GM12873 (cell line): ENCODE measurements around the gene TIMM44.

Experiments
- TF ChIP-seq, protein P1 (sequence below): IDR thresholded peaks from 2 replicates; pipeline ENCODE4 v1.5.1; 2012; ENCODE audit warnings: low read depth, mild to moderate bottlenecking, moderate library complexity, low read length, control low read depth; ENCODE audit not compliant: insufficient read depth; ENCODE audit errors: missing control alignments

TIMM44 gene

DNA sequence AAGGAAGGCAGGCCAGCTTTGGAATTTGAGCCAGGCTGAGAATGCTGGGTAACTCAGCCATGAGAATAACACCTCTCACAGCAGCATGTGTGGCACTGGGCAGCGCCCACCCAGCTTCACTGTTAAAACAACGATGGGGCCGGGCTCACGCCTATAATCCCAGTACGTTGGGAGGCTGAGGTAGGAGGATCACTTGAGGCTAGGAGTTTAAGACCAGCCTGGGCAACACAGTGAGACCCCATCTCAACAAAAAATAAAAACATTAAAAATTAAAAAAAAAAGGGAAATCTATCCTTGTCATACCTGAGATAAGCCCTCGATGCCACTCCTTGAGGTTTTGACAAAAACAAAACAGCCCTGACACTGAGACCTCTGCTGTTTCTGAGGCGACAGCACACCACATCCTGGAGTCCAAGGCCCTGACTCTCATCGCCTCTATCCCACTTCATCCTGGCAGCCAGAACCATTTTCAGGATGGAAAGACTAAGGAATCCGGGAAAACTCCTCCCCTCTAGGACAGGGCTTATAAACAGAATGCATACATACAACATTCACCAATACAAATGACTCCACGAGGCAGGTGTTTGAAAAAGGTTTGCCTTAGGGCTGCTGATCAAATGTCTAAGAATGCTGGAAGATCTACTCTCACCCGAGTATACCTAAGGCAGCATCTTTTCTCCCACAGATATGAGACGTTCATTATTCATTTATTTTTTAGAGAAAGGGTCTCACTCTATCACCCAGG lies 22.6 kb upstream of the TIMM44 start:
- TF ChIP-seq, protein P1, sequence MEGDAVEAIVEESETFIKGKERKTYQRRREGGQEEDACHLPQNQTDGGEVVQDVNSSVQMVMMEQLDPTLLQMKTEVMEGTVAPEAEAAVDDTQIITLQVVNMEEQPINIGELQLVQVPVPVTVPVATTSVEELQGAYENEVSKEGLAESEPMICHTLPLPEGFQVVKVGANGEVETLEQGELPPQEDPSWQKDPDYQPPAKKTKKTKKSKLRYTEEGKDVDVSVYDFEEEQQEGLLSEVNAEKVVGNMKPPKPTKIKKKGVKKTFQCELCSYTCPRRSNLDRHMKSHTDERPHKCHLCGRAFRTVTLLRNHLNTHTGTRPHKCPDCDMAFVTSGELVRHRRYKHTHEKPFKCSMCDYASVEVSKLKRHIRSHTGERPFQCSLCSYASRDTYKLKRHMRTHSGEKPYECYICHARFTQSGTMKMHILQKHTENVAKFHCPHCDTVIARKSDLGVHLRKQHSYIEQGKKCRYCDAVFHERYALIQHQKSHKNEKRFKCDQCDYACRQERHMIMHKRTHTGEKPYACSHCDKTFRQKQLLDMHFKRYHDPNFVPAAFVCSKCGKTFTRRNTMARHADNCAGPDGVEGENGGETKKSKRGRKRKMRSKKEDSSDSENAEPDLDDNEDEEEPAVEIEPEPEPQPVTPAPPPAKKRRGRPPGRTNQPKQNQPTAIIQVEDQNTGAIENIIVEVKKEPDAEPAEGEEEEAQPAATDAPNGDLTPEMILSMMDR, result no peak

DNA sequence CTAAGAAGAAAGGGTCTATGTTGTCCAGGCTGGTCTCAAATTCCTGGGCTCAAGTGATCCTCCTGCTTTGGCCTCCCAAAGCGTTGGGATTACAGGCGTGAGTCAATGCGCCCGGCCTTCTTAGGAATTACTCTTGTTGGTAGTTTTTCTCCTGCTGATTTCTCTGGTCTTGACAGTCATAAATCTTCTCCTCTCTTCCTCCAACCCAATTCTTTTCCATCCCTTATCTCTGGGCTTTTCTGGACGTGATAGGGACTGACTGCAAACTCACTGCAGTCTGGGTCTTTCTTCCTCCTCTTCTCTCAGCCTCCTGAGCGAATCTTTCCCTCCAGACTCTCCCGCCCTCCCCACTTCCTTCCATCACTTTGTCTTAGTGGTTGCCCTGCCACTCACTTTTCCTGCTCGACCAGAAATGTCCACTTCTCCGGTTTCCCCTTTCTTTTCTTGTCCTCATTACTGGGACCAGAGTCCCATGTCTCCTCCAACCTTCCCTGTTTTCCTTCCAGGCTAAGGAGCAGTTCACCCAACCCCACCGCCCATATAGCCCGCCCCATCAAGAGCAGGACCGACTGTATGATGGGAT lies 21.9 kb upstream of the TIMM44 start:
- TF ChIP-seq, protein P1, result no peak

DNA sequence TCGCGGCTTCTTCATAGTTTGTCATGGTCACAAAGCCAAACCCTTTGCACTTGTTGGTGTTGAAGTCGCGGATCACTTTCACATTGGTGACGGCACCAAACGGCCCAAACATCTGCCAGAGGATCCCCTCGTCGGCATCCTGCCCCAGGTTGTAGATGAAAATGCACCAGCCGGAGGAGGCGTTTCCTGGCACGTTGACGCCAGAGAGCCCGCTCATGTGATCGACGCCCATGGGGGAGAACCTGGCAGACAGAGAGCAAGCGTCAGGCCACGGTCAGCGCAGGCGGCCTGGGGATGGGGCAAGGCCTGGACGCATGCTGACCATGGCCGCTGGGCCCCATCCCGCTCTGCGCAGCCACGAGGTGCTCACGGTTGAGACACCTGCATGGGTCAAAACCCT lies 20.1 kb upstream of the TIMM44 start:
- TF ChIP-seq, protein P1, result no peak

DNA sequence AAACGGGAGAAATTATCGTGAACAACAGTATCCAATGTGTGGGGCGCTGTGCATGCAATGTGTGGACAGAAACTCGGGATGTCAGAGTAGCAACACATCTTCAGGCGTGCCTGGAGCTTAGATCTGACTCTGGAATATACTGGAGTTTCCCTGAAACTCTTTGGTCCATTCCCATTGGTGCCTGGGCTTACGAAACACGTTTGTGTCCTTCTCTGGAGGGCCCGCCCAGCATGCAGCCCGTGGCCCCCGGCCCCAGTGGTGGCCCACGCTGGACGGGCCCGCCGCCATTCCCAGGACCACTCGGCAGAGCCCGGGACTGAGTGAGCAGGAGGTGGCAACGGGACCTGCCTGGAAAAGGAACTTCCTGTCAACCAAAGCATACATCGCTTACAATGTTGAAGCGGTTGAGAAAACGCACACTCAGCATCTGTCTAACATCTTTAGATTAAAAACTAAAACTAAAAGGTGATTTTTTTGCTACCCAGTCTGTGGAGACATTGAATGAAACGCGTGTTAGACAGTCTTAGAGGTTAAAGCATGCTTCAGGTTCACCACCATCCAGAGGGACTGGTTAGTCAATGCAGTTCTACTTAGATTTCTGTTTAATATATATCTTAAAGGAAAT lies 19.3 kb upstream of the TIMM44 start:
- TF ChIP-seq, protein P1, result no peak

DNA sequence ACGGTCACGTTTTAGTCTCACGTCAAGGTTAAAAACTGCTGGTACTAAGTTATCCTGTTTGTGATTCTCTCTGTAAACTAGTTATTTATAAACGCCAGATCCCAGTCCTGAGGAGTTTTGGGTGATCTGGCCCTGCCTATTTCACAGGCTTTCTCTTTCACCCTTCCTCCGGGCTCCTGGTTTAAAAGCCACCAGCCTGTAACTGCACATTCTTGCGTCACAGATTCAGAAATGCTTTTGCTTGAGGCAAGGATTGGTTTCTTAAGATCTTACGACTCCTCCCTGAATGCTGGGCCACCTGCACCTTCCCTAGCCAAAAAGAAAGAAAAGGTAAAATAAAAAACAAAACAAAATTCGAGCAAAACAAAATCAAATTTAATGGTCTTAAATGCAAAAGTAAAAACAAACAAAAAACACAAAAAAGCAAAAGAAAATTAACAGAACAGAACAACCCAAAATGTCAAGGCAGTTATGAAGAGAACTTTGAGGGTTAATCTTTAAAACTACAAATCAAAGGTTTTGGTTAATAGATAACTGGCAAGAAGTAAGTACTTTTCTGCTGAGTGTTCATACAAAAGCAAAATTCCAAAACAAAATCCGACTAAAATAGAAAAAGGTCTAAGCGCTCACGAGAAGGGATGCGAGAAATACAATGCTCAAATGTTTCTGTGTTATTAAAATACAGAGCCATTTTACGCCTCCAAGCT lies 18.6 kb upstream of the TIMM44 start:
- TF ChIP-seq, protein P1, result no peak

GRCh38 chr19:7959211-7959610 lies 15.7 kb upstream of the TIMM44 start:
- TF ChIP-seq, protein P1, result no peak

DNA sequence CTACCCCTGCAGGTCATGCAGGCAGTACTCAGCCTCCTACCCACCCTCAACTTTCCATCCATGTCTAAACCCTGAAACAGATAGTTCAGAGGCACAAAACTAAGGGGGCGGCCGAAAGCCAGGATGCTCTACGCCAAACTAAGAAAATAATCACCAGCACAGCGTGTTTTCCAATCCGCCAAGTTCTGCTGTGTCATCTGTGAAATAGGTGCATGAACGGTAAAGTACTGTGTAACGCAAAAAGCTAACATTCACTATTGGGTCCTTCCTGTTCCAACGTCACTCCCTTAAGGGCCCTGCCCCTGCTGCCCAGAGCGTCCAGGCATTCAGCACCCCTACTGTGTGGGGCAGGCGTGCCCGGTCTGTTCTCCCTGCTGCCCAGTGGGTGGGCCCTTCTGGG lies 12.2 kb upstream of the TIMM44 start:
- TF ChIP-seq, protein P1, result no peak
